Panc1 (cell line): Measurements from ENCODE around the gene PAQR7.

ENCODE experiments used
- POLR2AphosphoS5 ChIP-seq: IDR thresholded peaks from 2 replicates; pipeline ENCODE4 v1.6.1; 2012; ENCODE audit warnings: mild to moderate bottlenecking, low read depth, low read length, moderate library complexity
- TF ChIP-seq, protein P1 (sequence below): fragments of 450-650 bp; IDR thresholded peaks from 2 replicates; pipeline ENCODE4 v1.5.1; 2017; ENCODE audit warnings: mild to moderate bottlenecking

DNA sequence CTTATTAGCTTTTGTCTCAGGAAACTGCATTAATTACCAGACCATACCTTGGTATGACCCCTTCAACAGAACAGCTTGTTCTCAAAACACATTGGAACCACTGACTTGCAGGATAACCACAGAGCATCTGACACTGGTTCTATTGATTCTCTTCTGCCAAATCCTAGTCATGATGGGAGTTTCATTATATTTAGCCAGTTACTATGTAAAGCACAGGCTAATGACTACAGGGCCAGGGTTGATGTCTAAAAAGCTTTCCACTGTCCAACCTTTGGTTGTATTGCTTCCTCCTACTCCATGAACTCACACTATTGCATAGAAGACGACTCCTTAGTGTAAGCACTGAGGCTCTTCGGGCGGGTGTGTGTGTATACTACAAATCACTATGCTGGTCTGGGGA is 27.0 kb upstream of the PAQR7 start:
- TF ChIP-seq, protein P1, sequence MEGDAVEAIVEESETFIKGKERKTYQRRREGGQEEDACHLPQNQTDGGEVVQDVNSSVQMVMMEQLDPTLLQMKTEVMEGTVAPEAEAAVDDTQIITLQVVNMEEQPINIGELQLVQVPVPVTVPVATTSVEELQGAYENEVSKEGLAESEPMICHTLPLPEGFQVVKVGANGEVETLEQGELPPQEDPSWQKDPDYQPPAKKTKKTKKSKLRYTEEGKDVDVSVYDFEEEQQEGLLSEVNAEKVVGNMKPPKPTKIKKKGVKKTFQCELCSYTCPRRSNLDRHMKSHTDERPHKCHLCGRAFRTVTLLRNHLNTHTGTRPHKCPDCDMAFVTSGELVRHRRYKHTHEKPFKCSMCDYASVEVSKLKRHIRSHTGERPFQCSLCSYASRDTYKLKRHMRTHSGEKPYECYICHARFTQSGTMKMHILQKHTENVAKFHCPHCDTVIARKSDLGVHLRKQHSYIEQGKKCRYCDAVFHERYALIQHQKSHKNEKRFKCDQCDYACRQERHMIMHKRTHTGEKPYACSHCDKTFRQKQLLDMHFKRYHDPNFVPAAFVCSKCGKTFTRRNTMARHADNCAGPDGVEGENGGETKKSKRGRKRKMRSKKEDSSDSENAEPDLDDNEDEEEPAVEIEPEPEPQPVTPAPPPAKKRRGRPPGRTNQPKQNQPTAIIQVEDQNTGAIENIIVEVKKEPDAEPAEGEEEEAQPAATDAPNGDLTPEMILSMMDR, result no peak
- TF ChIP-seq POLR2AphosphoS5, result no peak
